K562 (cell line): ENCODE results near the gene PIGL. TPM values are rescaled to one million over a fixed set of nuclear protein-coding genes. Genes with fewer than 3 reads are reported as not detected.

Experiments
- ARNT ChIP-seq, 2 experiments: fragments of 450-650 bp; IDR thresholded peaks; 2 replicates each; pipeline ENCODE4 v1.6.1; 2016; ENCODE audit warnings: mild to moderate bottlenecking in 1 of 2
- BRCA1 ChIP-seq, 2 experiments: fragments of 450-650 bp in 1 of 2; sonication (generic) in 1 of 2; formaldehyde crosslinking in 1 of 2; IDR thresholded peaks; 2 replicates each; pipeline versions ENCODE4 v1.5.0 to v1.6.1; 2017 to 2020; ENCODE audit warnings: mild to moderate bottlenecking in 1 of 2, missing genetic modification reagents in 1 of 2
- CBFA2T2 ChIP-seq: fragments of 450-650 bp; conservative IDR thresholded peaks from 2 replicates; pipeline ENCODE4 v1.6.1; 2017; ENCODE audit warnings: mild to moderate bottlenecking
- CBFB ChIP-seq: sonication (generic); formaldehyde crosslinking; IDR thresholded peaks from 2 replicates; pipeline ENCODE4 v1.4.0; 2020; ENCODE audit warnings: mild to moderate bottlenecking, missing genetic modification reagents
- CHCHD3 ChIP-seq: fragments of 250-450 bp; sonication (Bioruptor Pico); IDR thresholded peaks from 2 replicates; pipeline ENCODE4 v2.1.2; 2022; ENCODE audit warnings: mild to moderate bottlenecking
- CXXC5 ChIP-seq: fragments of 250-450 bp; sonication (Bioruptor Pico); IDR thresholded peaks from 2 replicates; pipeline ENCODE4 v1.8.0; 2022; ENCODE audit warnings: inconsistent platforms, mild to moderate bottlenecking, moderate library complexity
- DDX20 ChIP-seq: fragments of 450-650 bp; IDR thresholded peaks from 2 replicates; pipeline ENCODE4 v1.6.1; 2016; ENCODE audit warnings: missing genetic modification characterization, low read depth, mild to moderate bottlenecking, missing compliant biosample characterization, moderate library complexity
- DLX4 ChIP-seq: fragments of 250-450 bp; sonication (Bioruptor Pico); IDR thresholded peaks from 2 replicates; pipeline ENCODE4 v1.6.1; 2021; ENCODE audit warnings: mild to moderate bottlenecking
- EP300 ChIP-seq: IDR thresholded peaks from 2 replicates; pipeline ENCODE4 v1.6.1; 2012; ENCODE audit warnings: low read length, improper control_type of control experiment
- KLF6 ChIP-seq: fragments of 250-450 bp; sonication (Bioruptor Pico); IDR thresholded peaks from 2 replicates; pipeline ENCODE4 v1.4.0; 2020; ENCODE audit warnings: mild to moderate bottlenecking, moderate library complexity, borderline replicate concordance
- LEF1 ChIP-seq: fragments of 450-650 bp; IDR thresholded peaks from 2 replicates; pipeline ENCODE4 v1.6.1; 2016; ENCODE audit warnings: mild to moderate bottlenecking
- MEF2A ChIP-seq: IDR thresholded peaks from 2 replicates; pipeline ENCODE4 v1.6.1; 2011; ENCODE audit warnings: low read depth, mild to moderate bottlenecking, low read length, moderate library complexity; ENCODE audit not compliant: control insufficient read depth
- MEF2D ChIP-seq: conservative IDR thresholded peaks from 2 replicates; pipeline ENCODE4 v1.6.1; 2016; ENCODE audit warnings: low read depth, missing genetic modification characterization, missing compliant biosample characterization
- NBN ChIP-seq: fragments of 450-650 bp; IDR thresholded peaks from 2 replicates; pipeline ENCODE4 v1.6.1; 2016; ENCODE audit warnings: low read depth, mild to moderate bottlenecking
- NR2C1 ChIP-seq, 2 experiments: fragments of 450-650 bp; IDR thresholded peaks; 2 replicates each; pipeline ENCODE4 v1.6.1; 2017; ENCODE audit warnings: mild to moderate bottlenecking in 2 of 2, antibody characterized with exemption in 1 of 2, inconsistent platforms in 1 of 2, missing compliant biosample characterization in 1 of 2, missing genetic modification characterization in 1 of 2
- NR2C2 ChIP-seq, 2 experiments: fragments of 200-800 bp in 1 of 2; sonication (Bioruptor generic) in 1 of 2; sonication (generic) in 1 of 2; formaldehyde crosslinking in 1 of 2; IDR thresholded peaks; 2 replicates each; pipeline versions ENCODE4 v1.6.1 to v1.8.0; 2016 to 2022; ENCODE audit warnings: mild to moderate bottlenecking in 1 of 2, missing compliant biosample characterization in 1 of 2, missing genetic modification characterization in 1 of 2, missing genetic modification reagents in 1 of 2
- PYGO2 ChIP-seq: fragments of 450-650 bp; IDR thresholded peaks from 2 replicates; pipeline ENCODE4 v1.6.1; 2016; ENCODE audit warnings: mild to moderate bottlenecking, missing genetic modification characterization, moderate library complexity, missing compliant biosample characterization
- RB1 ChIP-seq: fragments of 450-650 bp; IDR thresholded peaks from 2 replicates; pipeline ENCODE4 v1.6.1; 2017; ENCODE audit warnings: low read depth, mild to moderate bottlenecking
- RNF2 ChIP-seq: sonication (generic); IDR thresholded peaks from 2 replicates; pipeline ENCODE4 v1.6.1; 2016
- TARDBP ChIP-seq: fragments of 450-650 bp; IDR thresholded peaks from 2 replicates; pipeline ENCODE4 v1.6.1; 2016
- ZC3H11A ChIP-seq: IDR thresholded peaks from 2 replicates; pipeline ENCODE4 v1.6.1; 2012; ENCODE audit warnings: low read depth, low read length, improper control_type of control experiment
- ZFP30 ChIP-seq: fragments of 250-450 bp; sonication (Bioruptor Pico); IDR thresholded peaks from 2 replicates; pipeline ENCODE4 v1.8.0; 2022; ENCODE audit warnings: moderate library complexity, mild to moderate bottlenecking, inconsistent platforms, borderline replicate concordance
- ZNF239 ChIP-seq: fragments of 250-450 bp; sonication (Bioruptor Pico); IDR thresholded peaks from 2 replicates; pipeline ENCODE4 v1.4.0; 2020; ENCODE audit warnings: mild to moderate bottlenecking
- ZNF354B ChIP-seq: fragments of 250-450 bp; sonication (Bioruptor Pico); IDR thresholded peaks from 2 replicates; pipeline ENCODE4 v1.4.0; 2020
- polyA plus RNA-seq, 8 experiments: library from polyadenylated mRNA; depleted of rRNA in 4 of 8; stranded (reverse) in 5 of 8; unstranded in 3 of 8; fragments of >200 nt; fragmentation: Nextera tagmentation in 2 of 8; fragmentation: Illumina TruSeq in 1 of 8; extraction: Ambion mirVana in 2 of 8; extraction: Trizol in 1 of 8; gene quantifications; 2 replicates each; pipeline versions ENCODE4 v1.2.1 to v1.2.3, GENCODE V29; 2011 to 2014; ENCODE audit warnings: inconsistent platforms in 1 of 8, missing spikeins in 1 of 8
- total RNA-seq, 7 experiments: library from RNA; depleted of rRNA in 6 of 7; stranded (reverse); fragments of >200 nt in 6 of 7; fragmentation: Illumina TruSeq in 2 of 7; extraction: Trizol in 2 of 7; gene quantifications; 2 replicates each; pipeline versions ENCODE4 v1.2.1 to v1.2.3, GENCODE V29; 2011 to 2021; ENCODE audit warnings: low replicate concordance in 1 of 7
- TF ChIP-seq, protein P1 (sequence below): fragments of 250-450 bp; sonication (Bioruptor Pico); IDR thresholded peaks from 2 replicates; pipeline ENCODE4 v1.4.0; 2020
- TF ChIP-seq, protein P2 (sequence below): fragments of 450-650 bp; IDR thresholded peaks from 2 replicates; pipeline ENCODE4 v1.6.1; 2016; ENCODE audit warnings: mild to moderate bottlenecking

The PIGL gene
- total and polyA plus RNA-seq, 9 of the 15 experiments (the other 6 are each of a cell fraction or from before 2014, with no cell fraction given): 19.9 to 55.3 (median 29.6) TPM

- TF ChIP-seq CBFA2T2: no peak
- TF ChIP-seq ZFP30 (CRISPR knock-in tag): no peak
- TF ChIP-seq CBFB (CRISPR knock-in tag): no peak
- no peak for TF ChIP-seq TARDBP
- no peak for TF ChIP-seq ZNF354B (CRISPR knock-in tag)
- TF ChIP-seq MEF2D (tag): peak; percentile 59; the same call in 1 of the 2 replicates
- no peak for TF ChIP-seq RB1
- TF ChIP-seq ZNF239 (CRISPR knock-in tag): 0 out of 2 replicates have a peak, but pooled peaks have one; percentile 10
- peak; percentile 61 for TF ChIP-seq EP300
- TF ChIP-seq BRCA1 (IDR thresholded peaks at IDR 0.05): no peak
- TF ChIP-seq BRCA1 (CRISPR knock-in tag; IDR thresholded peaks at IDR 0.05): no peak
- peak; percentile 20; the same call in 1 of the 2 replicates for TF ChIP-seq NBN
- TF ChIP-seq, protein P1, sequence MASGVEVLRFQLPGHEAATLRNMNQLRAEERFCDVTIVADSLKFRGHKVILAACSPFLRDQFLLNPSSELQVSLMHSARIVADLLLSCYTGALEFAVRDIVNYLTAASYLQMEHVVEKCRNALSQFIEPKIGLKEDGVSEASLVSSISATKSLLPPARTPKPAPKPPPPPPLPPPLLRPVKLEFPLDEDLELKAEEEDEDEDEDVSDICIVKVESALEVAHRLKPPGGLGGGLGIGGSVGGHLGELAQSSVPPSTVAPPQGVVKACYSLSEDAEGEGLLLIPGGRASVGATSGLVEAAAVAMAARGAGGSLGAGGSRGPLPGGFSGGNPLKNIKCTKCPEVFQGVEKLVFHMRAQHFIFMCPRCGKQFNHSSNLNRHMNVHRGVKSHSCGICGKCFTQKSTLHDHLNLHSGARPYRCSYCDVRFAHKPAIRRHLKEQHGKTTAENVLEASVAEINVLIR: no peak
- TF ChIP-seq ZC3H11A: no peak
- no peak for TF ChIP-seq CHCHD3 (CRISPR knock-in tag)
- TF ChIP-seq LEF1: peak; percentile 61; the same call in 1 of the 2 replicates
- TF ChIP-seq RNF2: peak; percentile 62; the same call in 1 of the 2 replicates
- no peak for TF ChIP-seq DDX20 (tag)
- TF ChIP-seq MEF2A: peak; percentile 65; the same call in 1 of the 2 replicates
- TF ChIP-seq NR2C2 (CRISPR knock-in tag; IDR thresholded peaks at IDR 0.05): no peak
- peak; percentile 89 for TF ChIP-seq NR2C2 (tag; IDR thresholded peaks at IDR 0.05)
- no peak for TF ChIP-seq ARNT (IDR thresholded peaks at IDR 0.05)
- no peak for TF ChIP-seq KLF6
- peak; percentile 16; the same call in 1 of the 2 replicates for TF ChIP-seq CXXC5 (CRISPR knock-in tag)
- peak; percentile 72 for TF ChIP-seq NR2C1 (IDR thresholded peaks at IDR 0.05)
- peak; percentile 84 for TF ChIP-seq NR2C1 (tag; IDR thresholded peaks at IDR 0.05)
- no peak for TF ChIP-seq DLX4 (CRISPR knock-in tag)
- TF ChIP-seq, protein P2, sequence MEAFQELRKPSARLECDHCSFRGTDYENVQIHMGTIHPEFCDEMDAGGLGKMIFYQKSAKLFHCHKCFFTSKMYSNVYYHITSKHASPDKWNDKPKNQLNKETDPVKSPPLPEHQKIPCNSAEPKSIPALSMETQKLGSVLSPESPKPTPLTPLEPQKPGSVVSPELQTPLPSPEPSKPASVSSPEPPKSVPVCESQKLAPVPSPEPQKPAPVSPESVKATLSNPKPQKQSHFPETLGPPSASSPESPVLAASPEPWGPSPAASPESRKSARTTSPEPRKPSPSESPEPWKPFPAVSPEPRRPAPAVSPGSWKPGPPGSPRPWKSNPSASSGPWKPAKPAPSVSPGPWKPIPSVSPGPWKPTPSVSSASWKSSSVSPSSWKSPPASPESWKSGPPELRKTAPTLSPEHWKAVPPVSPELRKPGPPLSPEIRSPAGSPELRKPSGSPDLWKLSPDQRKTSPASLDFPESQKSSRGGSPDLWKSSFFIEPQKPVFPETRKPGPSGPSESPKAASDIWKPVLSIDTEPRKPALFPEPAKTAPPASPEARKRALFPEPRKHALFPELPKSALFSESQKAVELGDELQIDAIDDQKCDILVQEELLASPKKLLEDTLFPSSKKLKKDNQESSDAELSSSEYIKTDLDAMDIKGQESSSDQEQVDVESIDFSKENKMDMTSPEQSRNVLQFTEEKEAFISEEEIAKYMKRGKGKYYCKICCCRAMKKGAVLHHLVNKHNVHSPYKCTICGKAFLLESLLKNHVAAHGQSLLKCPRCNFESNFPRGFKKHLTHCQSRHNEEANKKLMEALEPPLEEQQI: no peak
- 0 out of 2 replicates have a peak, but pooled peaks have one; percentile 33 for TF ChIP-seq PYGO2
These were observed 70.6 kb downstream of the PIGL start (continued) for GRCh38 chr17:16287563-16288027.
